OCI-LY1 (cell line): ENCODE results near the gene TMEM9.

Source experiments
- H2AFZ ChIP-seq: fragments of 200-600 bp; sonication (generic), shearing (Covaris generic); 2 replicates; pipeline ENCODE4 v1.6.0; 2014; ENCODE audit warnings: antibody characterized with exemption, mild to moderate bottlenecking, low read length
- H3F3A ChIP-seq: fragments of 200-600 bp; sonication (generic), shearing (Covaris generic); 2 replicates; pipeline ENCODE4 v1.6.0; 2014; ENCODE audit warnings: mild to moderate bottlenecking, antibody characterized with exemption, low read length, moderate library complexity; ENCODE audit not compliant: insufficient read depth
- H3K27ac ChIP-seq: fragments of 200-600 bp; sonication (generic); 2 replicates; pipeline ENCODE4 v1.5.1; 2014; ENCODE audit warnings: low read length, mixed run types, mild to moderate bottlenecking, low read depth; ENCODE audit not compliant: poor library complexity, severe bottlenecking
- H3K27me3 ChIP-seq: fragments of 200-600 bp; sonication (generic); 2 replicates; pipeline ENCODE4 v1.6.0; 2014; ENCODE audit warnings: antibody characterized with exemption, mild to moderate bottlenecking, low read length, moderate library complexity; ENCODE audit not compliant: insufficient read depth
- H3K36me3 ChIP-seq: fragments of 200-600 bp; sonication (generic); 2 replicates; pipeline ENCODE4 v1.6.1; 2014; ENCODE audit warnings: mild to moderate bottlenecking, antibody characterized with exemption, low read length, moderate library complexity, mixed read lengths; ENCODE audit not compliant: insufficient read depth
- H3K4me1 ChIP-seq: fragments of 200-600 bp; sonication (generic); 2 replicates; pipeline ENCODE4 v1.5.1; 2014; ENCODE audit warnings: mild to moderate bottlenecking, low read length, moderate library complexity; ENCODE audit not compliant: insufficient read depth, severe bottlenecking
- H3K4me2 ChIP-seq: fragments of 200-600 bp; sonication (generic), shearing (Covaris generic); 2 replicates; pipeline ENCODE4 v1.6.1; 2014; ENCODE audit warnings: low read length
- H3K4me3 ChIP-seq: fragments of 200-600 bp; sonication (generic); 2 replicates; pipeline ENCODE4 v1.5.1; 2014; ENCODE audit warnings: low read length, low read depth, mild to moderate bottlenecking, mixed read lengths; ENCODE audit not compliant: poor library complexity, severe bottlenecking
- H3K79me2 ChIP-seq: fragments of 200-600 bp; shearing (Covaris generic); 2 replicates; pipeline ENCODE4 v1.6.1; 2016; ENCODE audit warnings: mixed run types, low read length, mixed read lengths; ENCODE audit not compliant: insufficient read depth
- H3K9ac ChIP-seq: fragments of 200-600 bp; sonication (generic), shearing (Covaris generic); 2 replicates; pipeline ENCODE4 v1.6.1; 2014; ENCODE audit warnings: mild to moderate bottlenecking, low read length, mixed read lengths
- H3K9me2 ChIP-seq: fragments of 200-600 bp; sonication (generic), shearing (Covaris generic); 2 replicates; pipeline ENCODE4 v1.6.1; 2014; ENCODE audit warnings: low read depth, mild to moderate bottlenecking, low read length, mixed read lengths
- H3K9me3 ChIP-seq: fragments of 200-600 bp; shearing (Covaris generic); 2 replicates; pipeline ENCODE4 v1.6.1; 2014; ENCODE audit warnings: low read length, mixed read lengths
- H4K20me1 ChIP-seq: fragments of 200-600 bp; sonication (generic), shearing (Covaris generic); 2 replicates; pipeline ENCODE4 v1.6.0; 2016; ENCODE audit warnings: mild to moderate bottlenecking, low read length; ENCODE audit not compliant: insufficient read depth
- CTCF ChIP-seq: fragments of 200-600 bp; sonication (generic), shearing (Covaris generic); IDR thresholded peaks from 2 replicates; pipeline ENCODE4 v1.5.1; 2017; ENCODE audit warnings: mild to moderate bottlenecking, antibody characterized with exemption, low read length, moderate library complexity, mixed read lengths
- EZH2 ChIP-seq: fragments of 200-600 bp; sonication (generic), shearing (Covaris generic); IDR thresholded peaks from 2 replicates; pipeline ENCODE4 v1.8.0; 2017; ENCODE audit warnings: borderline replicate concordance, mixed run types, mild to moderate bottlenecking, antibody characterized with exemption, low read length, moderate library complexity, mixed read lengths

The TMEM9 gene

DNA sequence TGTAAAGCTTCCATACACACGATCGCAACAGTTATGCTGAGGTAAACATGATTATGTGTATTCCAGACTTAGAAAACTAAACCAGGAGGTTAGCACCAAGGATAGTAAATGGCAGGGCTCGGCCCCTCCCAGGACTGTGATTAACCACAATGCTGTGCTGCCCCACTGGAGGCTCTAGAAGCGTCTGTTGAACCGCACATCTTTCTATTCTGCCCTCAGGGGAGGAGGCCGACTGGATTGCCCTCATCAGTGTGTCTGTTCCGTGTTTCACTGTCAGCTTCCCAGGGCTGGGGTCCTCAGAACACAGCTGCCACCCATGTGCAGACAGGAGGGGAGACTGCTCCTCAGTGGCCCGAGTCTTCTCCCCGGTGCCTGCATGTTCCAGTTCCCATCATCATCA, 14.5 kb downstream of the TMEM9 start:
- Histone ChIP-seq H3K9me2 (no peaks in the 10 kb centered on the region), H2AFZ (no peak overlapping the region), H3K27me3 (no peaks in the 10 kb centered on the region), H3K27ac (no peak overlapping the region), H3K36me3 (peaks cover 27% of the 10 kb centered on the region), H3K4me1 (no peaks in the 10 kb centered on the region), H3K79me2 (no peaks in the 10 kb centered on the region), H4K20me1 (no peaks in the 10 kb centered on the region), H3K4me3 (no peak overlapping the region), H3F3A (no peaks in the 10 kb centered on the region), H3K9me3 (no peaks in the 10 kb centered on the region), H3K4me2 (no peak overlapping the region), H3K9ac (no peak overlapping the region)
- no peak for TF ChIP-seq EZH2
- TF ChIP-seq CTCF, result no peak

DNA sequence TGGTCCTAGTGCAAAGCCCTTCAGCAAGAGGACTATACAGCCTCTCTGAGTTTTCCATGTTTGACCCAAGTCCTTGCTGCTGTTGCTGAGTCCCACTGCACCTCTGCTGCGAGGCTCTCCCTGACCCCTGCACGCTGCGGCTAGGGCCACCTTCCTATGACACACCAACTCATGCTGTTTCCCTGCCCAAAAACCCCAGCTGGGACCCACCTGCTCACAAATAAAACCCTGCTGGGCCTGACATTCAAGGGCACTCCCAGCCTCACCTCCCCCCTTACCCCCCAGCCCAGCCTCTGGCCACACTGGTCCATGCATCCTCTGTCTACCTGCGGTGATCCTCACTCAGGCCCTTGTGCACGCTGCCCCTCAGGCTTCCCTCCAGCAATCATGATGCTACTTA, 15.0 kb downstream of the TMEM9 start:
- Histone ChIP-seq H4K20me1 (no peaks in the 10 kb centered on the region), H3K9me2 (no peaks in the 10 kb centered on the region), H3K79me2 (no peaks in the 10 kb centered on the region), H3K4me1 (no peaks in the 10 kb centered on the region), H2AFZ (no peak overlapping the region), H3K9ac (no peak overlapping the region), H3F3A (no peaks in the 10 kb centered on the region), H3K4me2 (no peak overlapping the region), H3K27ac (no peak overlapping the region), H3K27me3 (no peaks in the 10 kb centered on the region), H3K4me3 (no peak overlapping the region), H3K9me3 (no peaks in the 10 kb centered on the region), H3K36me3 (peaks cover 24% of the 10 kb centered on the region)
- TF ChIP-seq EZH2 (no peak), CTCF (no peak)

DNA sequence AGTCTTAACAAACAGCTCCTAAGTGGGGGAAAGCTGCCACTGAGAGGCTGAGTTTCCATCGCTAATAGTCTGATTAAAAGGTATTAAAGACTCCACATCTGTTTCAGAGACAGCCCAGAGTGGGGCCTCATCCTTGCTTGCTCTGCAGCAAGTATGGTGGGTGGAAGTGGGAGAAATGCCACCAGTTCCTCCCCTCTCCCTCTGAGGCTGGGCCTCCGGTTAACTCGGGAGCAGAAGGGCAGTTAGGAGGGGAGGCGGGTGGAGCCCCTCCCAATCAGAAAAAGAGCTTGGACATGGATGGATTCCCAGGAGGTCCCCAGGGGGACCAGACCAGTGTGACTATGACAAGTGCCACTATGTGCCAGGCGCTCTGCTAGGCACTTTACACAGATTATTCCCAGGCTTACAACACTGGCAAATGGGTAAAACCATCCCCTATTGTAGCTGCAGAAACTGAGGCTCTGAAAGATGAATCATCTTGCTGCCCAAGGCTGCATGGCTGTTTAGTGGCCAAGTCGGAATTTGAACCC, 15.9 kb downstream of the TMEM9 start:
- Histone ChIP-seq H3K9me3 (no peaks in the 10 kb centered on the region), H3K9ac (no peak overlapping the region), H3K4me3 (no peak overlapping the region), H3K4me2 (no peak overlapping the region), H2AFZ (no peak overlapping the region), H3F3A (no peaks in the 10 kb centered on the region), H4K20me1 (no peaks in the 10 kb centered on the region), H3K9me2 (no peaks in the 10 kb centered on the region), H3K36me3 (peaks cover 15% of the 10 kb centered on the region), H3K79me2 (no peaks in the 10 kb centered on the region), H3K27me3 (no peaks in the 10 kb centered on the region), H3K4me1 (no peaks in the 10 kb centered on the region), H3K27ac (no peak overlapping the region)
- TF ChIP-seq EZH2 (no peak), CTCF (no peak)
